Activated naive CD4-positive, alpha-beta T cell treated with anti-CD3 and anti-CD28 coated beads for 36 hours (primary cell): ENCODE results near the gene CFP. TPM values are rescaled to one million over a fixed set of nuclear protein-coding genes. Genes with fewer than 3 reads are reported as not detected.

Experiments used
- CTCF ChIA-PET: fragments of 350-600 bp; sonication (Branson Sonifier 250); formaldehyde crosslinking; loops from one replicate; lab custom pipeline; 2021; ENCODE audit warnings: antibody characterized with exemption; lab: Charles Lee
- DNase-seq: peaks from one replicate; pipeline ENCODE4 v3.0.0-alpha.2; 2020
- H3K27ac Mint-ChIP-seq: one replicate; pipeline ENCODE4 v1.8.0; 2021; ENCODE audit warnings: mild to moderate bottlenecking, mixed read lengths
- H3K27me3 Mint-ChIP-seq: one replicate; pipeline ENCODE4 v1.8.0; 2021; ENCODE audit warnings: low read depth, mixed read lengths
- H3K36me3 Mint-ChIP-seq: one replicate; pipeline ENCODE4 v1.8.0; 2021; ENCODE audit warnings: low read depth, mixed read lengths
- H3K4me1 Mint-ChIP-seq: one replicate; pipeline ENCODE4 v1.8.0; 2021; ENCODE audit warnings: low read depth, mixed read lengths
- H3K4me3 Mint-ChIP-seq: one replicate; pipeline ENCODE4 v1.8.0; 2021; ENCODE audit warnings: mild to moderate bottlenecking, moderate library complexity, mixed read lengths
- H3K9me3 Mint-ChIP-seq: one replicate; pipeline ENCODE4 v1.8.0; 2021; ENCODE audit warnings: mixed read lengths
- intact Hi-C: fragments of 100-400 bp; cut with micrococcal nuclease; formaldehyde crosslinking; loops from one replicate; pipeline ENCODE4 v1.15.1; 2023
- total RNA-seq, 2 experiments: library from RNA; stranded (reverse); gene quantifications; one replicate each; pipeline ENCODE4 v1.2.3, GENCODE V29; 2021

Gene CFP
- total RNA-seq, 2 experiments from 2014 or later = 5.1 to 6.8 TPM

- CTCF ChIA-PET = interaction anchor here (0.6 kb wide), 1 partner anchor 47 kb away, joined by 3 read pairs; no protein-coding TSS in a partner anchor
- Mint-ChIP-seq H3K4me3 (no peak overlapping the region), H3K4me1 (peaks cover 31% of the 10 kb centered on the region), H3K27ac (no peak overlapping the region), H3K9me3 (no peaks in the 10 kb centered on the region), H3K27me3 (no peaks in the 10 kb centered on the region), H3K36me3 (peaks cover 12% of the 10 kb centered on the region)
- DNase-seq = no peak
- intact Hi-C loops = no loop called here
These were observed 4.2 kb upstream of the CFP start for GRCh38 chrX:47633689-47634590.

GRCh38 chrX:47632666-47633065 is 2.9 kb upstream of the CFP start:
- Mint-ChIP-seq H3K27ac (no peak overlapping the region), H3K27me3 (no peaks in the 10 kb centered on the region), H3K36me3 (peaks cover 7% of the 10 kb centered on the region), H3K9me3 (no peaks in the 10 kb centered on the region), H3K4me3 (no peak overlapping the region), H3K4me1 (peaks cover 30% of the 10 kb centered on the region)
- CTCF ChIA-PET = no interaction called here
- no peak for DNase-seq
- intact Hi-C loops = no loop called here

GRCh38 chrX:47631676-47632075 is 1.9 kb upstream of the CFP start:
- H3K4me3 Mint-ChIP-seq = no peak overlapping the region
- H3K36me3 Mint-ChIP-seq = peaks cover 2% of the 10 kb centered on the region
- DNase-seq = no peak
- no peaks in the 10 kb centered on the region for H3K27me3 Mint-ChIP-seq
- CTCF ChIA-PET = interaction anchor here (0.6 to 1.7 kb wide), 2 partner anchors 16 to 679 kb away, joined by 3 to 4 read pairs; no protein-coding TSS in a partner anchor
- no peaks in the 10 kb centered on the region for H3K9me3 Mint-ChIP-seq
- H3K27ac Mint-ChIP-seq = no peak overlapping the region
- intact Hi-C loops = no loop called here
- H3K4me1 Mint-ChIP-seq = peaks cover 25% of the 10 kb centered on the region

- H3K4me3 Mint-ChIP-seq = peak overlapping the region; percentile 67
- CTCF ChIA-PET = interaction anchor here (0.6 to 1.3 kb wide), 2 partner anchors 67 to 111 kb away, joined by 3 read pairs; no protein-coding TSS in a partner anchor
- H3K36me3 Mint-ChIP-seq = no peaks in the 10 kb centered on the region
- peak; percentile 41 for DNase-seq
- no peaks in the 10 kb centered on the region for H3K27me3 Mint-ChIP-seq
- no peaks in the 10 kb centered on the region for H3K9me3 Mint-ChIP-seq
- peak overlapping the region; percentile 89 for H3K27ac Mint-ChIP-seq
- peaks cover 25% of the 10 kb centered on the region for H3K4me1 Mint-ChIP-seq
- intact Hi-C loops = loop anchor here (1.0 to 2.0 kb wide), 2 partner anchors 9 to 68 kb away; partner anchors contain the start of gene ARAF
These were observed 748 bp downstream of the CFP start for GRCh38 chrX:47628982-47629381.

DNA sequence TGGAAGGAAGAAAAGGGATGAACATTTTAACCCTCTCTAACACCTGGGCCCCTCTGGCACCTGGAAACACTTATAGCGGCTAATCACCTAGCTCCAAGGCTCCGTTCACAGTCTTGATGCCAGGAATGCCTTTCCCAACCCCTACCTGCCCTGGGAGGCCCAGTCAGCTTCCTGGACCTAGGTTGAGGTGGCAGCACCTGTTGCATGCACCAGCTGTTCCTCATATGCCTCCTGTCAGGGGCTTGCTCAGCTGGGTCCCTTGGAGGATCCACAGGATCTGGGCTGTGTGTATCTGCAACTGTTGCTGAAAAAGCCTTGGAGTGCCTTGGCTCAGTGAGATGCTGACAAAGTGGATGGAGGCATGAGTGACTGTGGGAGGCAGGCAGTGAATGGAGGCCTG is 4.4 kb downstream of the CFP start:
- Mint-ChIP-seq H3K27me3 (no peaks in the 10 kb centered on the region), H3K4me1 (peaks cover 29% of the 10 kb centered on the region), H3K9me3 (no peaks in the 10 kb centered on the region), H3K36me3 (no peaks in the 10 kb centered on the region), H3K27ac (no peak overlapping the region), H3K4me3 (no peak overlapping the region)
- CTCF ChIA-PET = no interaction called here
- intact Hi-C loops = no loop called here
- DNase-seq = no peak

DNA sequence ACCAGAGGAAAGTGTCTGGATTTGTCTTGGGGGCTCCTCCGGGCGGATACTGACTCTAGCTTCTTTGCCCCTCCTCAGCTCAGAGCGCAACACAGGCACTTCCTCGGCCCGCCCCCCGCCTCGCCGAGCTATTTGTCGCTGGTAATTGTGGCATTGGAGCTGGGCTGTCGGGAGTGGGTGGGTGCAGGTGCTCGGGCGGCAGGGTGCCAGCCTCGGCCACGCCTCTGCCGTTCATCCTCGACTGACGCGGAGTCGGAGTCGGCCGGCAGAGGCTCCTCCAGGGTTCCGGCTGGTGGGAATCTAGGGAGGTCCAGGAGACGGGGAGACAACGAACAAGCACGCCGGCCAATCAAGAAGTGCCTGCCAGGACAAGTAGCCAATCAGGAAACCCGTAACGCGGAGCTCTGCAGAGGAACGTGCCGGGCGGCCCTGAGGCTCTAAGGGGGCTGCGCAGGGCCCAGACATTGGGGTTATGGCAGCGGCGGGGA is 6.1 kb downstream of the CFP start:
- Mint-ChIP-seq H3K36me3 (no peaks in the 10 kb centered on the region), H3K9me3 (no peaks in the 10 kb centered on the region), H3K4me1 (peaks cover 22% of the 10 kb centered on the region), H3K27ac (no peak overlapping the region), H3K27me3 (no peaks in the 10 kb centered on the region), H3K4me3 (peak overlapping the region; percentile 79)
- intact Hi-C loops = no loop called here
- peak; percentile 47 for DNase-seq
- CTCF ChIA-PET = interaction anchor here (0.8 kb wide), 1 partner anchor 128 kb away, joined by 4 read pairs; no protein-coding TSS in a partner anchor

DNA sequence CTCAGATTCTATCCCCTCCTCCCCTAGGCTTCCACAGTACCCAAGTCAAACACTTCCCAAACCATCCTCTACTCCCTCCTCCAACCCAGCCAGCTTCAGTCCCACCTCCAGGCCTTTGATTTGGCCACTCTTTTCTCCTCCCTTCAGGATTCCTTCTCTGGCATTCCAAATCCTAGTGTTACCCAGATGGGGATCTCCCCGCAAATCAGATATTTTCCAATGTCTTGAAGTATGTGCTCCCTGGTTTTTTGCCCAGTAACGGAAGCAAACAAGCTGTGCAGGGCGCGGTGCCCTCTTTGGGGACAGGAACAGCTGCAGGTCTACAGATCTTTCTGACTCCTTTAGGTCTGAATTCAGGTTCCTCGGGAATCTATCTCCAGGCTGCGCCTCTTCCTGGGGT is 7.9 kb downstream of the CFP start:
- H3K27ac Mint-ChIP-seq = no peak overlapping the region
- peaks cover 16% of the 10 kb centered on the region for H3K4me1 Mint-ChIP-seq
- intact Hi-C loops = no loop called here
- H3K36me3 Mint-ChIP-seq = no peaks in the 10 kb centered on the region
- H3K9me3 Mint-ChIP-seq = no peaks in the 10 kb centered on the region
- no peak for DNase-seq
- CTCF ChIA-PET = no interaction called here
- no peak overlapping the region for H3K4me3 Mint-ChIP-seq
- H3K27me3 Mint-ChIP-seq = no peaks in the 10 kb centered on the region

DNA sequence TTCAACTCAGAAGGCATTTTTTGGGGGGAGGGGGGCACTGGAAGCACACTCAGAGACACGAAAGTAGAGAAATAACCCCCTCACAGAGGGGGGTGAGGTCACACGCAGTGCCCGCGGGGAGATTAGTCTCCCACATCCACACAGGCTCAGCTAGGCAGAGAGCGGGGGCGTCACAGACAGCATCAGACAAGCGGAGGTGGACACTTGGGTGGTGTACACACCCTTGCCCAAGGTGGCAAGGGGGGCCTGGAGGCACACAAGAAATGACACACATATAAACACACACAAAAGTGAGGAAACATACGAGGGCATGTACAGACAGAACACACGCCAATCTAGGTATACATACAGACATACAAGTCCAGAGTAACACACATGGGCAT is 9.4 kb downstream of the CFP start:
- Mint-ChIP-seq H3K9me3 (no peaks in the 10 kb centered on the region), H3K27me3 (no peaks in the 10 kb centered on the region), H3K4me3 (peak overlapping the region; percentile 54), H3K4me1 (peaks cover 16% of the 10 kb centered on the region), H3K27ac (no peak overlapping the region), H3K36me3 (no peaks in the 10 kb centered on the region)
- intact Hi-C loops = loop anchor here (1.0 kb wide), 1 partner anchor 9 kb away; the partner anchor contains the start of gene CFP
- CTCF ChIA-PET = no interaction called here
- no peak for DNase-seq

GRCh38 chrX:47619486-47620302 is 10.0 kb downstream of the CFP start, which contains the start of gene SYN1:
SYN1 (minus strand) TSS chrX:47619857; CDS start chrX:47619728, 129 bp downstream.
- Mint-ChIP-seq H3K27ac (no peak within 1 kb of the TSS), H3K4me1 (peaks cover 16% of the 10 kb centered on the region), H3K4me3 (peak within 1 kb of the TSS; percentile 58), H3K27me3 (no peaks in the 10 kb centered on the region), H3K36me3 (no peaks in the 10 kb centered on the region), H3K9me3 (no peaks in the 10 kb centered on the region)
- intact Hi-C loops = loop anchor here (1.0 kb wide), 1 partner anchor 10 kb away; the partner anchor contains the start of gene CFP
- peak; percentile 79 for DNase-seq
- CTCF ChIA-PET = no interaction called here

- CTCF ChIA-PET = no interaction called here
- Mint-ChIP-seq H3K36me3 (no peaks in the 10 kb centered on the region), H3K27ac (no peak overlapping the region), H3K27me3 (no peaks in the 10 kb centered on the region), H3K4me1 (peaks cover 13% of the 10 kb centered on the region), H3K9me3 (no peaks in the 10 kb centered on the region), H3K4me3 (peak overlapping the region; percentile 58)
- DNase-seq = no peak
- intact Hi-C loops = no loop called here
These were observed 10.7 kb downstream of the CFP start for GRCh38 chrX:47618923-47619485.

GRCh38 chrX:47614618-47615017 is 15.1 kb downstream of the CFP start:
- CTCF ChIA-PET = no interaction called here

GRCh38 chrX:47613082-47613481 is 16.6 kb downstream of the CFP start:
- no peak overlapping the region for H3K27ac Mint-ChIP-seq
- H3K4me3 Mint-ChIP-seq = no peak overlapping the region
- peaks cover 4% of the 10 kb centered on the region for H3K4me1 Mint-ChIP-seq
- no peaks in the 10 kb centered on the region for H3K9me3 Mint-ChIP-seq
- CTCF ChIA-PET = no interaction called here
- no peaks in the 10 kb centered on the region for H3K27me3 Mint-ChIP-seq
- intact Hi-C loops = no loop called here
- DNase-seq = no peak
- no peaks in the 10 kb centered on the region for H3K36me3 Mint-ChIP-seq

More at GRCh38 chrX:47614618-47615017, 15.1 kb downstream of the CFP start:
- no peak overlapping the region for H3K27ac Mint-ChIP-seq
- no peaks in the 10 kb centered on the region for H3K4me1 Mint-ChIP-seq
- no peak overlapping the region for H3K4me3 Mint-ChIP-seq
- no peak for DNase-seq
- intact Hi-C loops = no loop called here
- H3K9me3 Mint-ChIP-seq = no peaks in the 10 kb centered on the region
- no peaks in the 10 kb centered on the region for H3K27me3 Mint-ChIP-seq
- H3K36me3 Mint-ChIP-seq = no peaks in the 10 kb centered on the region
